ENCODE results near the gene KCNA5. TPM values are rescaled to one million over a fixed set of nuclear protein-coding genes. Genes with fewer than 3 reads are reported as not detected.

Gene KCNA5
- total RNA-seq, 1 experiment from 2014 or later, result not detected

DNA sequence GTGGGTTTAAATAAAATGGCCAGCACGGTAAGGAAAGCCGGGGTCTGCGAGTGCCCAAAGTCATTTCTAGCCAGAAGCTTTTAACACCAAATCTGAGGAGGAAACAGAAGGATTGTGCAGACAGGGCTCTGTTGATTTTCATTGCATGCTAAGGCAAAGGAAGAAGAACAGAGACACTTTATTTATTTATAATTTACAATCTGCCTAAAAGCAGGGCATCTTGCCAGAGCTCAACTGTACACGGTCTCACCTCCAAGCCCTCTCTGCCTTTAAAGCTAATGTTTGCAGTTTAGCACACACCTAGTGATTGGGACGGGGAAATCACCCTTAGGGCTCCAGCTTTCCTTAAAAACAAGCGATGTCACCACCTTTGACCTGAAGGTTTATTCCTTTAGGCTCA is 4.0 kb downstream of the KCNA5 start:
- no peak for DNase-seq (ENCODE audit: low read depth)
- in situ Hi-C loops (cut with HindIII; ENCODE audit: low pct_unique_long_range_greater_than_20kb, low sequenced_read_pairs), result no loop called here

DNA sequence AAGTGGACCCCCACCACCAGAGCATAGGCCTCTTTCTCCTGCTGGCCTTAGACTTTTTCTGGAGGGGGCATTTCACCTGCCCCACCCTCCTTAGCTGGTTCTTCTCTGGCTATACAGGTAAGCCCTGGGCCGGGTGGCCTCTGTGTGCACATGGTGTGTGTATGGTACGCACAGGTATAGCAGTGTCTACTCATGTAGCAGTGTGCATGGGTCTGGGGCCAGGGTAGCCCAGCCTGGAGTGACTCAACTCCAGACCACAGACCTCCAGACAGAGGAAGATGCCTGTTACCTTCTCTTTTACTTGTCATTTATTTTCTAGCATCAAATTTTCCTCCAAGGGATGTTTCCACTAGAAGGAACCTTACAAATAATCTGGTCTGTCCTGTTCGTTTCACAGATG is 6.9 kb downstream of the KCNA5 start:
- DNase-seq (ENCODE audit: low read depth), result no peak
- in situ Hi-C loops (cut with HindIII; ENCODE audit: low pct_unique_long_range_greater_than_20kb, low sequenced_read_pairs), result no loop called here

DNA sequence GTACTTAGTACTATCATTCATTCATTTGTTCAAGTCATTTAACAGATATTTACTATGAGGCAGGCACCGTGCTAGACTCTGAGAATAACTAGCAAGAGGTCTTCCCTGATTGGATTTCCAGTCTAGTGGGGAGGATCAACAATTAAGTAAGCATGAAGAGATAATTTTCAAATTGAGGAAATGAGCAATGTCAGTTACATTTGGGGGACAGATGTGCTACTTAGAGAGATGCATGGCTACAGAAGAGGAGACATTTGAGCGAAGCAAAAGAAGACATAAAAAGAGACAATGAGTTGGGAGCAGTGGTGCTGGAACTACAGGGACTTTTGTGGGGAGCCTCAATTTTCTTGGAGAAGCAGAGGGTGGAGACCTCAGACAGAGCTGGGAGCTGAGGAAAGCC is 7.7 kb downstream of the KCNA5 start:
- in situ Hi-C loops (cut with HindIII; ENCODE audit: low pct_unique_long_range_greater_than_20kb, low sequenced_read_pairs), result no loop called here
- DNase-seq (ENCODE audit: low read depth), result no peak

DNA sequence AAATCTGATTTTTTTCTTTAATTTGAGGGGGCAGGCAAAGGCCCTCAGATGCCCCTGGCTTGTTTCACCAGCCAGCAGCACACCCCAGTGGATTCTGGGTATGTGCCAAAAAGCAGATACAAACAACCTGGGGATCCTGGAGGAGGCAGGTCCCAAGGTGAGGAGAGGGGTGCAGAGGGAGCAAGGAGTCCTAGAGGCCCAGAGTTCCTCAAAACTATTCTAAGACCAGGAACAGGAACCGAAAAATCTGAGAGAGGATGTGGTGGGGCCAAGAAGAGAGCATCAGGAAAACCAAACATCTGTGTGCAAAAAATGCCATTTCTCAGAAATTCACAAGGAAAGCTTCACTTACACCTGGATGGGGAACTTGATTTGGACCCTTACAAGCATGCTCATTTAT is 8.2 kb downstream of the KCNA5 start:
- in situ Hi-C loops (cut with HindIII; ENCODE audit: low pct_unique_long_range_greater_than_20kb, low sequenced_read_pairs), result no loop called here
- DNase-seq (ENCODE audit: low read depth), result no peak

DNA sequence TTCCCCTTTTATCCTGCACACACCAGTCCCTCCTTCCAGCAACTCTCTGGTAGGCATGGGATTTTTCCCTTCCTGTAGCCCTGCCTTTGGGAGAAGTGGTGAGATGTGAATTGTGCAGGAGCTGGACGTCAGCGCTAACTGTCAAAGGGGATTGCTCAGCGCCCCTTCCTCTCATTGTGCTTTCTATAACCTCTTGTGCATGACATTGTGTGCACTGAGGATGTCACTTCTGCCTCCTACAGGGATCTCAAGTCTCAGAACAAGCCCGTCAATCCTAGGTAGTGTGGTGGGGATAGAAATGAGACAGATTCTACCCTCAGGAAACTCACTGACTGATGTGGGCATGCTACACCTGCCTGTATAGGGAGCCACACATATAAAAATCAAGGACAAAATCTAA is 8.7 kb downstream of the KCNA5 start:
- DNase-seq (ENCODE audit: low read depth), result no peak
- in situ Hi-C loops (cut with HindIII; ENCODE audit: low pct_unique_long_range_greater_than_20kb, low sequenced_read_pairs), result no loop called here

DNA sequence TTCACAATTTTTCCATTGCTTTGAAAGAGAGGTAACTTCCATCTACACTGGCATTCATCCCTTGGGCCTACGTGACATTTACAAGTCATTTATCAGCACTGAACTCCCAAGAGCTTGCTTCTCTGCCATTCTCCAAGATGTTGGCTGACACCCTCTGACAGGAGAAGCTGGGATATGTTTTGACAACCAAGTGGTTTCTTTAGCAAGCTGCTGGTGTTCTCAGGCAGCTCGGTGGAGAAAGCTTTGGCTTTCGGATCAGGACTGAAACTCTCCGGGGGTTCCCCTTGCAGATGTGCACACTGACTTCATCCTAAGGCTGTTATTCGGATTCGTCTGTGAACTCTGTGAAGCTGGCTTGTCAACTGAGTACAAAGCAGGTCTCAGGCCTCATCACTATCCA is 15.7 kb downstream of the KCNA5 start:
- DNase-seq (ENCODE audit: low read depth), result no peak
- in situ Hi-C loops (cut with HindIII; ENCODE audit: low pct_unique_long_range_greater_than_20kb, low sequenced_read_pairs), result no loop called here

DNA sequence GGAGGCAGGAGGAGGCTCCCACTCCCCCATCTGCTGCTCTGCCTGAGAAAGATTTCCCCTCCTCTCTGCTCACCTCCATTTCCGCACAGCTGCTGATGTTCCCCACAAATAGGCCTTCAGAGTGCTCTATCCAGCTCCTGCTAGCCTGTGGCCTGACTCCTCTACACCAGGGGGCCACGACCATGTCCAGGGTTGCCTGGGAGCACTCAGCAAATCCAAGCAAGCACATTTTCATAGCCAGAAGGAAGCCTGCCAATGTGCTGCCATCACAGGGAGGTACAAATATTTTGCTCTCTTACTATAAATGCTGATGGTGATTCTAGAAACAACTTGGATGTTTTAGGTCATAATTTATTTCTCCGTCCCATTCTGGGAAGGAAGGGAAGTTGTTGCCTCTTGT is 17.3 kb downstream of the KCNA5 start:
- in situ Hi-C loops (cut with HindIII; ENCODE audit: low pct_unique_long_range_greater_than_20kb, low sequenced_read_pairs), result no loop called here
- DNase-seq (ENCODE audit: low read depth), result no peak

DNA sequence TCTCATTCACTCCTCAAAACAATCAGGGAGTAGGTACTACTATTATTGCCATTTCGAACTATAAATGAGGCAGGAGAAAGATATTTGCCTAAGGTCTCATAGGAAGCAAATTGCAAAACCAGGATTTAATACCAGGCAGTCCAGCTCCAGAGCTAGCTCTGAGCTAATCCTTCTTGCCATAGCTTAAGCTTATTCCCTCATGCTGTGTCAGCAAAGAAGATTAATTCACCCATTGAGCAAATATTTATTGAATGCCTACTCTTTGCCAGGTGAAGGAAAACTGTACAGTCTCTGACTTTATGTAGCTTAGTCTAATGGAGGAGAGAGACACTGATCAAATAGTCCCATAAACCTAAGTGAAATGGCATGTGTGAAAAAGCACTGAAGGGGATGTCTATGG is 19.5 kb downstream of the KCNA5 start:
- in situ Hi-C loops (cut with HindIII; ENCODE audit: low pct_unique_long_range_greater_than_20kb, low sequenced_read_pairs), result no loop called here

DNA sequence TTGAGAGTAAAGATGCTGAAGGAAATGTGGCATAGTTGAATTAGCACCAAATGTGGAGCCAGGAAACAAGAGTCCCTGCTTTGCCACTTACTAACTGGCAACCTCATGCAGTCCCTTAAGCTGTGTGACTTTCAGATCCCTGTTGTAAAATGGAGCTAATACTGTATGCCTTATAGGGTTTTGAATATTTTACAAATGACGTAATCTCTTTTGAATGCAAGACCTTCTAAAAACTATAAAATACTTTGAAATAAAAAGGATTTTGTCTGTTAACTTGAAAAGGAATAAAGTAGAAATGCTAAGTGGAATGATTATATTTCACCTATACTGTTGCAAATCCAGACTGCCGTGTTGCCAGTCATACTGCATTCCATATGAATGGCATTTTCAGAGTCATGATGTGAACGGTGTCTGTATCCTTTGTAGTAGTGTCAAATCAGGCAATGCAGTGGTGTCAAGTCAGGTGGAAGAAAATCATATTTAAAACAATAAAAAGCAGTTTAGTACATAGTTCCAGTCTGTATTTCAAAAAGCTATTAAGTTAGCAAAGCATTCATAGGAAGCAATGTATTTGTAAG is 21.3 kb downstream of the KCNA5 start:
- in situ Hi-C loops (cut with HindIII; ENCODE audit: low pct_unique_long_range_greater_than_20kb, low sequenced_read_pairs), result no loop called here
- DNase-seq (ENCODE audit: low read depth), result no peak

More for the DNA sequence above, 19.5 kb downstream of the KCNA5 start:
- no peak for DNase-seq (ENCODE audit: low read depth)

DNA sequence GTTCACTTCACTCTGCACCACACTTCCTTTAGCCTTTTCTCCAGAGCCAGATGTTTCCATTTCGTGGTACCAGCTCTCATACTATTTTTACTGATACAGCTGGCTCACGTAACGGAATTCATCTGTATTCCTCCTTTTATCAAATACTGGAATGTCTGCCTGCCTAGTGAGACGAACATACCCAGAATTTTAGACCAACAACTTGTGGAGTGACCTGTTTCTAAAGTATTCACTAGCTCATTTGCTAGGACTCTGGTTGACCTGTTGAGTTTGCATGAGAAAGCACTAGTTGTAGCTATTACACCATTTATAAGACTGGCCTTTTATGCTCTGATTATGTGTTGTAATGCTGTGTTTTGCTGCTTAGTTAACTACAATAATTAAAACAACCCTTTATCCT is 22.6 kb downstream of the KCNA5 start:
- DNase-seq (ENCODE audit: low read depth), result no peak
- in situ Hi-C loops (cut with HindIII; ENCODE audit: low pct_unique_long_range_greater_than_20kb, low sequenced_read_pairs), result no loop called here

DNA sequence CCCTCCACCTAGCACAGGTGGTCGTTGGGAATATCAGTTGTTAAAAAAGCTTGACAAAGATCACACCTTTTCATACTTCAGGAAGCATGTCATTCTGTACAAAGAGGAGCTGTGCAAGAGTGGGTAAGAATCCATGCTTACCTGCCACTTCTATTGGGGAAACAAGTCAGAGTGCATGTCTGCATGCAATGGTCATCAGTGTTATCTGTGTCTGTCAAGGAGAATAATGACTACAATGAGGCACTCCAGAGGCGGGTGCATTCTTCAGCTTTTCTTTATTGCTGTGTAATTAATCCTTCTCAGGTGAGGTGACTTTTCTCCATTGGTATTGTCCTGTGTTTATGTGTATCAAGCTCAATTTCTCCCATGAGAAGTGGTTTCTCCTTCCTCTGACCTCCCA is 24.4 kb downstream of the KCNA5 start:
- in situ Hi-C loops (cut with HindIII; ENCODE audit: low pct_unique_long_range_greater_than_20kb, low sequenced_read_pairs), result no loop called here

DNA sequence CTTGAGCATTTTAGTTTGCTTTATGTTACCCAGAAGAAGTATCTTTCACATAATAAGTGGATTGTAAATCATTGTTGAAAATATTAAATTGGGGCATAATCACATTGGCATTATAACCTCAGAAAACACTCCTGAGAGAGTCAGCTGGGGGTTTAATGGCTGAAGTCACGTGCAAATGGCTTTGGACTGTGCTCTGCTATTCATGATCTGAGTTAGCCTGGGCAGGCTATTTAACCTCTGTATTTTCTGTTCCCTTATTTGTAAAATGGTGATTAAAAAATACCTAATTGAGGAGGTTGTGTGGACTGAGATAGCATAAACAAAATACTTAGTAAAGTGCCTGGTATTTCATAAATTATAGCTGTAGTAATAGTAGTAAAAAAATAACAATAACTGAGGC is 24.9 kb downstream of the KCNA5 start:
- in situ Hi-C loops (cut with HindIII; ENCODE audit: low pct_unique_long_range_greater_than_20kb, low sequenced_read_pairs), result no loop called here
- DNase-seq (ENCODE audit: low read depth), result no peak

More for the DNA sequence above, 24.4 kb downstream of the KCNA5 start:
- no peak for DNase-seq (ENCODE audit: low read depth)

DNA sequence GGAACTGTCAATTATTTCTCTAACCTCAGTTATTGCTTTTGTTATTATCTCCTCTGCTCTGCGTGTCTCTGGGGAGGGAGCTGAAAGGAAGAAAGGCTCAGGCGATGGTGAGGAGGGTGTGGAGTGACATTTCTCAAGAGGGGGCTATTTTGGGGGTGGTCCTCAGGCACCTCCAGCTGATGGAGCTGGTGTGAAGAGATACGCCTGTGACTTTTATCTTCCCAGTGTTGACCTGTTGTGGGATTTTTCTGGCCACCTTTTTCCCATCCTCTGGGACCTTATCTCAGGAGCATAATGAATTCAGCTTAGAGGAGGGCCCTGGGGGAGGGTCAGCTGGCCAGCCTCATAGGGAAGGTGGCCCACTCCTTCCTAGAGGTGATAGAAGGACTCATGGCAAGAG is 26.4 kb downstream of the KCNA5 start:
- in situ Hi-C loops (cut with HindIII; ENCODE audit: low pct_unique_long_range_greater_than_20kb, low sequenced_read_pairs), result no loop called here
- DNase-seq (ENCODE audit: low read depth), result no peak

DNA sequence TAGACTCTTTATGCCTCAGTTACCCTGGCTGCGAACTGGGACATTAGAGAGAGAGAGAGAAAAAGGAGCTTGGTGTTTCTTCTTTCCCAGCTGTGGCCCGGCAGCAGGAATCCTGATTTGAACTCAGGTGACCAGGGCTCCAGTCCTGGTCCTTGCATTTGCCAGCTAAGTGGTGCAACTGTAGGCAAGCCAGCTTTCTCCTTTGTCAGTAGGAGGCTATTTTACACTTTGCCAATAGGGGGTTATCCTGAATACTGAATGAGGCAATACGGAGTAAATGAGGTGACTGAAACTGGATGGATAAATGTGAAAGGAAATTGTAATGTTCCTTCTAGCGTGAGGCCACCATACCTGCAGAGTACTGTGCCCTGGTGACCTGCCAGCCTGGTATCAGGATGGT is 27.8 kb downstream of the KCNA5 start:
- in situ Hi-C loops (cut with HindIII; ENCODE audit: low pct_unique_long_range_greater_than_20kb, low sequenced_read_pairs), result no loop called here
- DNase-seq (ENCODE audit: low read depth), result no peak

DNA sequence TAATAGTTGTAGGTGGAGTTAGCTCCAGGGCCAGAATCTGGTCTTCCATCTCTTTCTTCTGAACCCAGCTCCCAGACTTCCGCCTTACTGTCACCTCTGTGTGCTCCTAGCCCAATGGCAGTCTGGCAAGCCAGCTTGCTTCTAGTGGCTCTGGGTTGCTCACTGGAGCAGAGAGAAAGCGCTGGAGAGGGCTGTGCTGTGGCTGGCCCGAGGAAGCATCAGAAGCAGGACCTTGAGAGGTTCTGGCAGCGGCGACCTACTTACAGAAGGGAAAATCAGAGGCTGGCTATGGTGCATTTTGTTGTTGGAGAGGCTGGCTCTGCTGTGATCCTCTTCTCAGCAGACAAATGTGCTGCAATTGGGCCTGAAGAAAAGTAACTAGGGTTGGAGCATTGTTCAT is 28.6 kb downstream of the KCNA5 start:
- in situ Hi-C loops (cut with HindIII; ENCODE audit: low pct_unique_long_range_greater_than_20kb, low sequenced_read_pairs), result no loop called here
- DNase-seq (ENCODE audit: low read depth), result no peak

DNA sequence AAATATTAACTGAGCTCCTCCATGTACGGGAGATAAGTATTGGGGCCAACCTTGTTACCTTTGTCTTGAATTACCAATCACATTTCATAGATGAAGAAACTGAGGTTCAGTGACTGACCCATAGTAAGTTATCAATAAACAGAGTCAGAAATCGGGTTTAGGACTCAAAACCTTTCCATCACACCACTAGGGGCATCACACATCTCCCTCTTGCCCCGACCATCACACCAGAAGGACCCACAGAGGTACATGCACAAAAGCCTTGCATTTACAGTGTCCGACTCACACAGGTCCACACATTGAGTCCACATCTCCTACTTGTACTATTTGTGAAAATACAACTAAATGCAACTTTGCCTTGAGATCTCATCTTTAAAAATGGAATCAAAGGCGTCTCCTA is 29.4 kb downstream of the KCNA5 start:
- in situ Hi-C loops (cut with HindIII; ENCODE audit: low pct_unique_long_range_greater_than_20kb, low sequenced_read_pairs), result no loop called here
- no peak for DNase-seq (ENCODE audit: low read depth)

DNA sequence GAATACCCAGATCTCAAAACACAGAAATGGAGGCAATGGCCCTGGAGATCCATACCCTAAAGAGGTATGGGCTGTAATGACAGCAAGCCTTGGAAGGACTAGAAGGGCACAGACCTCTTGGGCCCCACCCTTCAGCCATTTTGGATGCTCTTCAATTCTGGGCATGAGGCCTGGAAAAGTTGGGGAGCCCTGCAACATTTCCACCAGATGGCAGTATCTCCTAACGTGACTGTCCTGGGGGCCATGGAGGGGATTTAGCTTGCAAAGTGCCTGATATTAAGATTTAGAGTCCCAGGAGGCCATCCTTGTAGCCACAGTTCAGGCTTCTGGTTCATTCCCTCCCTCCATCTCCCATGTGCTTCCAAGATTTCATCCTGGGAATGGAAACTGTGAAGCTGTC is 30.2 kb downstream of the KCNA5 start:
- in situ Hi-C loops (cut with HindIII; ENCODE audit: low pct_unique_long_range_greater_than_20kb, low sequenced_read_pairs), result no loop called here
- DNase-seq (ENCODE audit: low read depth), result no peak

DNA sequence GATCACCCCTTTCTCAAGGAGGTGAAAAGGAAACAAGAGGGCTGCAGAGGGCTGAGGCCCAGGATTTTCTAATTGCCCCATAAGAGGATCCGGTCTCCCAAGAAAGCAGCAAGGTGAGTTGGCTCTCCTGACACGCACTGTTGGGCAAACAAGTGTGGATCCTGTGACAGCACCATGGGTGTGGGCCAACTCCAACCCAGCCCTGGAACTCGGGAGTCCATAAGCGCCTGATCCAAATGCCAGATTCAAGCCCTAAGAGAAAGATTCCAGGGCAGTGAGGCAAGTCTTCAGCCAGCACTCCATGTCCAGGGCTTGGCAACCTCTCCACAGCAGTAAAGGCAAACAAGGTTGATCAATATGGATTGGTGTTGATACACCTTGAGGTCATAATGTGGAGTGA is 33.1 kb downstream of the KCNA5 start:
- in situ Hi-C loops (cut with HindIII; ENCODE audit: low pct_unique_long_range_greater_than_20kb, low sequenced_read_pairs), result no loop called here
- no peak for DNase-seq (ENCODE audit: low read depth)

DNA sequence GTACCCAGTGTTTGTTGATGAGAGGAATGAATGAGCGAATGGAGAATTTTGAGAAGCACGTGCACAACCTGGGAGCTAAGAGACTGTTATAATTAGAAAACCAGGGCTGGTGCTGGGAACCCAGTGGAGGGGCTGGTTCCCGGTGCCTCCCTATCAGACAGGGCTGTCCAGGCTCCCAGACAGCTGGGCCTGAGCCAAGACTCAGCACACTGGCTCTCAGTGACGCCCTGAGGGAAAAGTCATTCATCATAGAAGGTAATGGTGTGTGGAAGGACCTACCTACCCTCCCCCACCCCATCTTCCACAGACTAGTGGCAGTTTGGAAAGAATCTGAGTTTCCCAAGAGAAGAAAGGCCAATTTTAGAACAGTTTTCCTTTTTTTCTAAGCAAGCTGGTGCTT is 34.7 kb downstream of the KCNA5 start:
- in situ Hi-C loops (cut with HindIII; ENCODE audit: low pct_unique_long_range_greater_than_20kb, low sequenced_read_pairs), result no loop called here
- peak; percentile 95 for DNase-seq (ENCODE audit: low read depth)

DNA sequence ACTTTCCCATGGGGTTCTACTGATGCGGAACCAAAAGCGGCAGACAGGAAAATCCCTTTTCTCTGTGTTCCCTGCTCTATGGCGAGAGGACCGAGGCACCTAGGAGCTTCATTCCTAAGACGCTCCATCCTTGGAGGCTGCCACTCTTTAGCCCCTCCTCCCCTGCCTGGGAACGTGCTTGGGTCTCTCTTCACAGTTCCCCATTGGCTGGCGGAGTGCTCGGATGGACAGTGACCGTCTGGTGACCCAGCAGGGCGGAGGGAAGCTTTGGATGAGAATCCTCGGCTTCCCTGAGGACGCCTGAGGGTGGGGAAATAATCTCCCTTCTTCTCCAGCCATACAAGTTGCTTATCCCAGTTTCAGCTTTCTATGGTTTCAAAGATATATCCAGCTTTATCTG is 37.3 kb downstream of the KCNA5 start:
- in situ Hi-C loops (cut with HindIII; ENCODE audit: low pct_unique_long_range_greater_than_20kb, low sequenced_read_pairs), result loop anchor here (10.0 kb wide), 1 partner anchor 56 kb away; no protein-coding TSS in a partner anchor
- peak; percentile 95 for DNase-seq (ENCODE audit: low read depth)
